GM19468 (cell line): ENCODE results near the gene DNAJC13.
"Not testable (repeated sequence)": the region's sequence is repeated elsewhere in the genome, so short reads cannot be mapped to it uniquely, and the experiment has no call there.

Experiments used
- ATAC-seq: cut with Tn5 transposase; IDR thresholded peaks from one replicate; pipeline ENCODE4 v1.9.1; 2021; ENCODE audit warnings: mild to moderate bottlenecking, moderate library complexity, moderate number of reproducible peaks; ENCODE audit not compliant: unreplicated experiment; ENCODE audit errors: extremely low read depth

The DNAJC13 gene

GRCh38 chr3:132536442-132537153 is 119.3 kb downstream of the DNAJC13 start:
- ATAC-seq = no peak

DNA sequence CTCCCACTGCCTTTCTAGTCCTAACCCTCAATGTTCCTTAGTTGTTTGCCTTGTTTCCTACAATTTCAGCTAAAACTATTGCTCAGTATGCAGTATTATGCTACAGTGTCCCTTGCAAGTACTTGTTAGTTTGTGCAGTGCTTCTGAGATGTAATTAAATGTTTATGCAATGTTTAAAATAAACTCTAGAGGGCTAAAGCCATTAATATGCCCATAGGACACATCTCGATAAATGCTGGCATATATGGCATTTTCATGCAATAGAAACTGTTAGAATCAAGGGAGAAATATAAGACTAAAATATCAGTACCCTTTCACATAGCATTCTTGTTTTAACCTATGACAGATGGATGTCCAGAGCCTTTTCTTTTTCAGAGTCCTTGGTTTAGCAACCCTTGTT is 120.0 kb downstream of the DNAJC13 start:
- no peak for ATAC-seq

DNA sequence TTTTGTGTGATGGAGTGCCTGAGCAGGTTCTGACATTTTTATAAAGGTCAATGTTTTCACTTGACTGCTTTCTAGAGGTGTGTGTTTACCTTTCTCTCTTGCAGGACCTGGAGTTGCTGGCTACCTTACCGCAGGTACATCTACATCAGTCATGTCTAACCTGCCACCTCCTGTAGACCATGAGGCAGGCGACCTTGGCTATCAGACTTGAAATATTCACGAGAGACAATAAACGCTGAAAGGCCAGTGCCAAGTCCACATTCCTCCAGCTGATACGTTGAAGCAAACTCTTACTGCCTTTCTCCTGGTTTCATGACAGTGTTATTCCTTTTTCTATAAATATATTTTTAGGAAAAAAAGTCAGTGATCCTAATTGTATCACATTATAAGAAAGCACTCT is 120.8 kb downstream of the DNAJC13 start:
- ATAC-seq = no peak

DNA sequence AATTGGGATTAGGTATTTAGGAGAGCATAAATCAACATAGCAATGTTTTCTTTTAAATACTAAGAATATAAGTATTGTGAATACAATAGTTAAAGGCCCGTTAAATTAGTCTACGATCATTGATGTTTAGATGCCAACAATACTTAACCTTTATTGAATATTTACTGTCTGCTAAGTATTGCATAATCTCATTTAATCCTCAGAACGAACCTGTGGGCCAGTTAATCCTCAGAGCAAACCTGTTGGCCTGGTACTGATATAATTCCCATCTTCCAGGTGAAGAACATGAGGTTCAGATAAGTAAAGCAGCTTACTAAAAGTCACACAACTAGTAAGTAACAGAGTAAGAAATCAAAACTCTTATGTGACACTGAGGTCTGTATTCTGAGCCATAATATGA is 122.4 kb downstream of the DNAJC13 start:
- ATAC-seq = no peak

DNA sequence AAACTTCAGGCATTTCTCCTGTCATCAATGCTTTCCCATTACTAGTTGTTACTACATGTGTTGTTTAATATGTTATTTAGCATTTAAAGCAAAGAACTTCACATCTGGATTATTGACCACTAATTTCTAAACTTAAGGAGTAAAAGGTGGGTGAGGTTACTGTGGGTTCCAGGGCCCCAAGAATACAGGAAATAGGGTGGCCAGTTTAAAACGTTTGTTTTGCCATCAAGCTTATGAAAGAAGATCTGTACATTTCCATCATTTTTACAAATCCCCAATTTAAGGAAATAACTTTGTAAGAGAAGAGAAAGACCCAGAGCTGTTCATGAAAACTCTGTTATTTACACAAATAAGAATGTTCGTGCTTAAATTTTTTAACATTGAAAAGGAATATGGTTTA is 125.3 kb downstream of the DNAJC13 start:
- ATAC-seq = no peak

GRCh38 chr3:132543011-132543739 is 125.9 kb downstream of the DNAJC13 start:
- ATAC-seq = no peak

- no peak for ATAC-seq
Measured at GRCh38 chr3:132544130-132544529, 126.8 kb downstream of the DNAJC13 start.

GRCh38 chr3:132545471-132545870 is 128.2 kb downstream of the DNAJC13 start:
- ATAC-seq = no peak

- ATAC-seq = no peak
Measured at GRCh38 chr3:132549169-132549568, 131.9 kb downstream of the DNAJC13 start.

- ATAC-seq = no peak
Measured at GRCh38 chr3:132549890-132550578, 132.7 kb downstream of the DNAJC13 start.

GRCh38 chr3:132550579-132551305 is 133.4 kb downstream of the DNAJC13 start:
- no peak for ATAC-seq

- no peak for ATAC-seq
Measured at GRCh38 chr3:132553826-132554225, 136.5 kb downstream of the DNAJC13 start.

GRCh38 chr3:132554437-132554836 is 137.1 kb downstream of the DNAJC13 start:
- no peak for ATAC-seq

DNA sequence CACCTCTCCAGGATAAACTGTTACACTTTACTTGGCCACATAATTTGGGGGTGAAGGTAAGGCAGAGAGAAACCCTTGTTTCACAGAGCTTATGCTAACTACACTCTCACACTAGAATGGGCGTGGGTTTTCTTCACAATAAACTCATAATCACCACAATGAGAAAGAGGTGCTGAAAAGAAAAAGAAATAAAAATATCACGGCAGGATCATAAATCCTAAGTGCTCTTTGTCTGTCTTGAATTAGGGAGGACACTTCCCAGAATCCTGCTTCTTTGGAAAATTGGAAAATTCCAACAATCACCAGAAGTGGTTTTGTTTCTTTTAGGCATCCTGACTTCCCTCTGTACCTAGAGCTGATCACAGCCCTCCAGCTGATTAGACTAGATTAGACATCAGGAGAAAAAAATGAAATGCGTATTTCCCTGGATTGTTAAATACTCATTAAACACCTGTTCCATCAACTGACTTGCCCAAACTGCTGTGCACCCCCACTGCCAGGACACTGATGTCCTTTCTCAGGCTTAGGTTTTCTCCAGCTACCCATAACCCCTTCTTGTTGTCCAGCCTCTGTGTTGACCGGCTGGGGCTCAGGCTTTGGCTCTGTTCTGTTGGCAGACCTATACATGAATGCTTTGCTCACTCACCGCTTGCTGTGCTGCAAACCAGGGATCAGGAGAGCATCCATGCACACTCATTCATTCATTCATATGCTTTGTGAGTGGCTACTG is 138.2 kb downstream of the DNAJC13 start:
- no peak for ATAC-seq

GRCh38 chr3:132556036-132556386 is 138.7 kb downstream of the DNAJC13 start:
- ATAC-seq = not testable (repeated sequence)

DNA sequence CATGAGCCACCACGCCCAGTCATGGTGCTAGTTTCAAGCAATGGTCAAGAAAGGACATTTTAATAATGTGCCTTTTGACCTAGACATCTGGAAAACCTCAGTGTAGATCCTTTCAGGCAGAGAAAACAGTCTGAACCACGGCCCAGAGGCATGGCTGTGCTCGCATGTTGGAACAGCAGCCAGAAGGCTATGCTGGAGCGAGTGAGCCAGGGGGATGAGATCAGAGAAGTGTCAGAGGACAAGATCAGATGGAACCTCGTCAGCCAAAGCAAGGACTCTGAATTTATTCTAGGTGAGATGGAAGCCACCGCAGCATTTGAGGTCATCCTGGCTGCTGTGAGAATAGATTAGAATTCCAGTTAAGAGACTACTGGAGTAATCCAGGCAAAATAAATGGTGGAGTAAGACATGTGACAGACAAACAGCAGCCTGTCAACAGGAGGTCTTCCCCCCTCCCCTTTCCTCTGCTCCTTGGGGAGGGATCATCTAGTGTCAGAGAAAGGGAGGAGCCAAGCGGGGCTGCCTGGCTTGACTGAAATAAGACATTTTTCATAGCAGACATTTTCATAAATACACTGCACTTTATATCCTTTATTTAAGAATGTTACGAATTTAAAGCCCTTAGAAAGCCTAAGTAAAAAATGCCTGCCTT is 139.3 kb downstream of the DNAJC13 start:
- ATAC-seq = no peak

DNA sequence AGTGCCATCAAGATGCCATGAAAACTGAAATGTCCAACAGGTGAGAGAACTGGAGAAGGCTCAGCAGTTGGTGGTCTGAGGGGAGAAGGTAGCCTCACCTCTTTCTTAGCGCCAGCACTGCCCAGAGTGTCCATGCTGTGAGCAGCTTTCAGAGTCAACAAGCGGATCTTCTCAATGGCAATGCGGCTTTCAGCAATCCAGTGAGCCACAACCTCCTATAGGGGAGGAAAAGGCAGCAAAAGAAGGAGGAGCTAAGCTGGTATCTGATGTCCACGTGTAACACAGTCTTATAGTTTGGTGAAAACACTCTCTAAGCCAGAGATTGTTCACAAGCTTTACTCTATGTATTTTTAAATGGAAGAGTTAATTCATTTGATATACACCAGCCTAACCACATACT is 143.7 kb downstream of the DNAJC13 start:
- no peak for ATAC-seq

- no peak for ATAC-seq
Measured at GRCh38 chr3:132563420-132564069, 146.2 kb downstream of the DNAJC13 start.

DNA sequence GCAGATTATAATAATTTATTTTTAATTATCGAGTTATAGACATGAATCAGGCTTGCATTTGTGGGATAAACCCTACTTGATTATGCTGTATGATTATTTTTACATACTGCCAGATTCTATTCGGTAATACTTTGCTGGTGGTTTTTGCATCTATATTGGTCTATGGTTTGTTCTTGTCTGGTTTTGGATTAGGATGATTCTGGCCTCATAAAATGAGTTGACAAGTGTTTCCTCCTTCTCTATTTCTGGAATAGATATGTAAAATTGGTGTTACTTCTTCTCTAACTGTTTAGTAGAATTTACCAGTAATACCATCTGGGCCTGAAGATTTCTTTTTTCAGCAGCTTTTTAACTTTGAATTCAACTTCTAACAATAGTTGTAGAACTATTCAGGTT is 146.8 kb downstream of the DNAJC13 start:
- no peak for ATAC-seq
